ENCODE data around the gene RNF40.
"Not testable (repeated sequence)": the region's sequence is repeated elsewhere in the genome, so short reads cannot be mapped to it uniquely, and the experiment has no call there.

Gene RNF40

GRCh38 chr16:30805056-30805369 lies 42.9 kb downstream of the RNF40 start:
- H3K27ac Mint-ChIP-seq, result peak overlapping the region; percentile 74
- peak; percentile 55 for ATAC-seq
- no peaks in the 10 kb centered on the region for H3K9me3 Mint-ChIP-seq
- H3K36me3 Mint-ChIP-seq, result peaks cover 6% of the 10 kb centered on the region
- no peak for DNase-seq (ENCODE audit: low spot score in 2 of 2)
- H3K4me3 Mint-ChIP-seq, result peak overlapping the region; percentile 72
- peaks cover 12% of the 10 kb centered on the region for H3K4me1 Mint-ChIP-seq

GRCh38 chr16:30805370-30806169 lies 43.4 kb downstream of the RNF40 start:
- ATAC-seq (peak; percentile 79), DNase-seq (ENCODE audit: low spot score in 2 of 2) (peak; percentile 32 to 61)
- Mint-ChIP-seq H3K4me3 (peak overlapping the region; percentile 72), H3K4me1 (peaks cover 12% of the 10 kb centered on the region), H3K9me3 (no peaks in the 10 kb centered on the region), H3K36me3 (peaks cover 6% of the 10 kb centered on the region), H3K27ac (peak overlapping the region; percentile 74)

- Mint-ChIP-seq H3K36me3 (peaks cover 6% of the 10 kb centered on the region), H3K27ac (no peak overlapping the region), H3K4me1 (peaks cover 12% of the 10 kb centered on the region), H3K9me3 (no peaks in the 10 kb centered on the region), H3K4me3 (no peak overlapping the region)
- DNase-seq (ENCODE audit: low spot score in 2 of 2), result no peak
- ATAC-seq, result no peak
Observed at GRCh38 chr16:30808146-30808545, 46.0 kb downstream of the RNF40 start.

- H3K36me3 Mint-ChIP-seq; H3K27ac Mint-ChIP-seq; H3K9me3 Mint-ChIP-seq; DNase-seq (ENCODE audit: low spot score in 2 of 2); H3K4me3 Mint-ChIP-seq; ATAC-seq: not testable (repeated sequence)
- H3K4me1 Mint-ChIP-seq, result peaks cover 17% of the 10 kb centered on the region
Observed at GRCh38 chr16:30808890-30809426, 46.8 kb downstream of the RNF40 start.

GRCh38 chr16:30809675-30810074 lies 47.6 kb downstream of the RNF40 start:
- H3K9me3 Mint-ChIP-seq; H3K27ac Mint-ChIP-seq; H3K4me3 Mint-ChIP-seq; H3K36me3 Mint-ChIP-seq; ATAC-seq; DNase-seq (ENCODE audit: low spot score in 2 of 2): not testable (repeated sequence)
- peaks cover 23% of the 10 kb centered on the region for H3K4me1 Mint-ChIP-seq

GRCh38 chr16:30813821-30814189 lies 51.7 kb downstream of the RNF40 start:
- DNase-seq (ENCODE audit: low spot score in 2 of 2) (no peak), ATAC-seq (peak; percentile 1)
- Mint-ChIP-seq H3K27ac (peak overlapping the region; percentile 75), H3K9me3 (no peaks in the 10 kb centered on the region), H3K4me1 (peaks cover 16% of the 10 kb centered on the region), H3K36me3 (peaks cover 6% of the 10 kb centered on the region), H3K4me3 (peak overlapping the region; percentile 79)

GRCh38 chr16:30816769-30817168 lies 54.6 kb downstream of the RNF40 start:
- H3K9me3 Mint-ChIP-seq, result no peaks in the 10 kb centered on the region
- peaks cover 6% of the 10 kb centered on the region for H3K36me3 Mint-ChIP-seq
- H3K4me1 Mint-ChIP-seq, result peaks cover 20% of the 10 kb centered on the region
- no peak overlapping the region for H3K27ac Mint-ChIP-seq
- H3K4me3 Mint-ChIP-seq, result no peak overlapping the region
- ATAC-seq (no peak), DNase-seq (ENCODE audit: low spot score in 2 of 2) (no peak)

GRCh38 chr16:30820952-30821421 lies 58.9 kb downstream of the RNF40 start:
- DNase-seq (ENCODE audit: low spot score in 2 of 2), result no peak
- Mint-ChIP-seq H3K36me3 (no peaks in the 10 kb centered on the region), H3K4me3 (no peak overlapping the region), H3K4me1 (peaks cover 6% of the 10 kb centered on the region), H3K27ac (no peak overlapping the region), H3K9me3 (no peaks in the 10 kb centered on the region)
- no peak for ATAC-seq

GRCh38 chr16:30821441-30821840 lies 59.3 kb downstream of the RNF40 start:
- not testable (repeated sequence) for H3K36me3 Mint-ChIP-seq; DNase-seq (ENCODE audit: low spot score in 2 of 2); H3K4me3 Mint-ChIP-seq; H3K4me1 Mint-ChIP-seq; H3K9me3 Mint-ChIP-seq; H3K27ac Mint-ChIP-seq
- peak; percentile 44 for ATAC-seq

- Mint-ChIP-seq H3K4me1 (peaks cover 6% of the 10 kb centered on the region), H3K36me3 (no peaks in the 10 kb centered on the region), H3K9me3 (no peaks in the 10 kb centered on the region), H3K27ac (no peak overlapping the region), H3K4me3 (no peak overlapping the region)
- ATAC-seq (no peak), DNase-seq (ENCODE audit: low spot score in 2 of 2) (no peak)
Observed at GRCh38 chr16:30821891-30822290, 59.8 kb downstream of the RNF40 start.

Data from stimulated activated effector memory CD8-positive, alpha-beta T cell treated with anti-CD3 and anti-CD28 coated beads, Interleukin-12 subunit alpha, Interleukin-12 subunit beta, amount 100 ng/mL, for 72 hours (primary cell).